Measurements from ENCODE around the gene ACTN4. TPM values are rescaled to one million over a fixed set of nuclear protein-coding genes. Genes with fewer than 3 reads are reported as not detected.

The ACTN4 gene
- total and polyA plus RNA-seq, 2 donors (not counting 1 experiment from before 2014, with no cell fraction given), result 108 to 164 TPM

GRCh38 chr19:38740932-38741331 lies 93.5 kb downstream of the ACTN4 start:
- peaks cover 0 to 8% (median 0%) of the 10 kb centered on the region in 3 donors for H3K9me3 ChIP-seq (ENCODE audit: control extremely low read depth in 1 of 3, control insufficient read depth in 2 of 3, insufficient read depth in 1 of 3, low read length in 2 of 3)
- no peaks in the 10 kb centered on the region for H3K79me2 ChIP-seq (ENCODE audit: control insufficient read depth, insufficient read depth, low read length)
- H3K9me3 Mint-ChIP-seq (ENCODE audit: insufficient read depth), result no peaks in the 10 kb centered on the region
- TF ChIP-seq EZH2 (IDR thresholded peaks at IDR 0.05; ENCODE audit: borderline replicate concordance, insufficient read depth, low read depth, low read length, poor library complexity, severe bottlenecking) (no peak), CTCF (IDR thresholded peaks at IDR 0.05) (no peak)
- no peak overlapping the region for H3K4me3 Mint-ChIP-seq
- no peak overlapping the region for H3K4me2 ChIP-seq (replicated peaks; ENCODE audit: low read depth, low read length, poor library complexity, severe bottlenecking)
- no peaks in the 10 kb centered on the region for H3K27me3 ChIP-seq (replicated peaks in 1 of 4; ENCODE audit: control extremely low read depth in 1 of 4, control insufficient read depth in 3 of 4, insufficient read depth in 4 of 4, low read length in 3 of 4)
- DNase-seq (no peak), ATAC-seq (ENCODE audit: low read depth) (no peak)
- H3K27me3 Mint-ChIP-seq, result no peaks in the 10 kb centered on the region
- ChIA-PET CTCF (no interaction called here), POLR2A (interaction anchor here (0.7 kb wide), 1 partner anchor 405 kb away, joined by 4 read pairs; the partner anchor contains the start of gene CATSPERG)
- H3K9ac ChIP-seq (ENCODE audit: low read length), result no peak overlapping the region
- no peaks in the 10 kb centered on the region for H4K20me1 ChIP-seq (ENCODE audit: control insufficient read depth, insufficient read depth, low read length, poor library complexity, severe bottlenecking)
- intact Hi-C loops (cut with micrococcal nuclease), result no loop called here
- 100% methylated on average over 2 of the region's 2 CpGs for WGBS (ENCODE audit: insufficient coverage)
- H3K27ac Mint-ChIP-seq, result no peak overlapping the region
- H3K36me3 ChIP-seq (replicated peaks in 1 of 2; ENCODE audit: control extremely low read depth in 1 of 2, control insufficient read depth in 1 of 2, extremely low read depth in 1 of 2, insufficient read depth in 2 of 2, low read length in 1 of 2), result no peaks in the 10 kb centered on the region
- H3K4me3 ChIP-seq (ENCODE audit: control extremely low read depth in 1 of 5, extremely low read depth in 1 of 5, insufficient read depth in 1 of 5, low read depth in 2 of 5, low read length in 4 of 5), result no peak overlapping the region
- H3K4me1 ChIP-seq (ENCODE audit: control insufficient read depth in 2 of 2, insufficient read depth in 2 of 2, low read length in 2 of 2), result peaks cover 10 to 22% of the 10 kb centered on the region in 2 donors
- H3K4me1 Mint-ChIP-seq, result peaks cover 18% of the 10 kb centered on the region
- H3K27ac ChIP-seq (ENCODE audit: low read length in 2 of 2), result no peak overlapping the region
- no peak overlapping the region for H2AFZ ChIP-seq (ENCODE audit: insufficient read depth, low read depth, low read length, poor library complexity, severe bottlenecking)

- Histone ChIP-seq H4K20me1 (ENCODE audit: control insufficient read depth, insufficient read depth, low read length, poor library complexity, severe bottlenecking) (no peaks in the 10 kb centered on the region), H3K27me3 (replicated peaks in 1 of 4; ENCODE audit: control extremely low read depth in 1 of 4, control insufficient read depth in 3 of 4, insufficient read depth in 4 of 4, low read length in 3 of 4) (no peaks in the 10 kb centered on the region), H3K4me1 (ENCODE audit: control insufficient read depth in 2 of 2, insufficient read depth in 2 of 2, low read length in 2 of 2) (peaks cover 7 to 17% of the 10 kb centered on the region in 2 donors), H3K4me2 (replicated peaks; ENCODE audit: low read depth, low read length, poor library complexity, severe bottlenecking) (no peak overlapping the region), H3K79me2 (ENCODE audit: control insufficient read depth, insufficient read depth, low read length) (no peaks in the 10 kb centered on the region), H3K4me3 (ENCODE audit: control extremely low read depth in 1 of 5, extremely low read depth in 1 of 5, insufficient read depth in 1 of 5, low read depth in 2 of 5, low read length in 4 of 5) (no peak overlapping the region), H2AFZ (ENCODE audit: insufficient read depth, low read depth, low read length, poor library complexity, severe bottlenecking) (no peak overlapping the region), H3K9me3 (ENCODE audit: control extremely low read depth in 1 of 3, control insufficient read depth in 2 of 3, insufficient read depth in 1 of 3, low read length in 2 of 3) (peaks cover 0 to 8% (median 0%) of the 10 kb centered on the region in 3 donors), H3K36me3 (replicated peaks in 1 of 2; ENCODE audit: control extremely low read depth in 1 of 2, control insufficient read depth in 1 of 2, extremely low read depth in 1 of 2, insufficient read depth in 2 of 2, low read length in 1 of 2) (no peaks in the 10 kb centered on the region), H3K27ac (ENCODE audit: low read length in 2 of 2) (no peak overlapping the region), H3K9ac (ENCODE audit: low read length) (no peak overlapping the region)
- ATAC-seq (ENCODE audit: low read depth), result no peak
- Mint-ChIP-seq H3K4me3 (no peak overlapping the region), H3K27ac (no peak overlapping the region), H3K9me3 (ENCODE audit: insufficient read depth) (no peaks in the 10 kb centered on the region), H3K4me1 (peaks cover 14% of the 10 kb centered on the region), H3K27me3 (no peaks in the 10 kb centered on the region)
- ChIA-PET POLR2A (interaction anchor here (0.9 kb wide), 1 partner anchor 28 kb away, joined by 3 read pairs; no protein-coding TSS in a partner anchor), CTCF (no interaction called here)
- no peak for TF ChIP-seq EZH2 (IDR thresholded peaks at IDR 0.05; ENCODE audit: borderline replicate concordance, insufficient read depth, low read depth, low read length, poor library complexity, severe bottlenecking)
- TF ChIP-seq CTCF (IDR thresholded peaks at IDR 0.05), result no peak
- DNase-seq, result peak; percentile 4
- intact Hi-C loops (cut with micrococcal nuclease), result no loop called here
- WGBS (ENCODE audit: insufficient coverage), result 97% methylated on average over 15 of the region's 15 CpGs
Observed at GRCh38 chr19:38741670-38742069, 94.2 kb downstream of the ACTN4 start.

Data from B cell (primary cell).